Mesenchymal stem cell (in vitro differentiated cells and primary cell): ENCODE data around the gene ERP44.
A peak's percentile ranks its signal among the peaks of the same experiment; 100 is the strongest.

ENCODE experiments used
- DNase-seq: peaks from one replicate; pipeline ENCODE4 v3.0.0-alpha.2; 2013
- H2AFZ ChIP-seq: one replicate; pipeline ENCODE4 v1.6.1; 2013; ENCODE audit warnings: low read depth, mild to moderate bottlenecking, control low read depth, inconsistent platforms, low read length, moderate library complexity
- H2AK5ac ChIP-seq: 2 replicates; pipeline ENCODE4 v1.6.1; 2013; ENCODE audit warnings: low read length, moderate library complexity, mild to moderate bottlenecking, inconsistent platforms; ENCODE audit not compliant: severe bottlenecking
- H2BK120ac ChIP-seq: one replicate; pipeline ENCODE4 v1.6.1; 2013; ENCODE audit warnings: low read depth, mild to moderate bottlenecking, inconsistent platforms, low read length, moderate library complexity
- H2BK12ac ChIP-seq, 2 experiments: one replicate each; pipeline ENCODE4 v1.6.1; 2013; ENCODE audit warnings: inconsistent platforms in 2 of 2, low read length in 2 of 2, mild to moderate bottlenecking in 2 of 2, moderate library complexity in 2 of 2, control low read depth in 1 of 2
- H2BK15ac ChIP-seq: one replicate; pipeline ENCODE4 v1.6.1; 2013; ENCODE audit warnings: mild to moderate bottlenecking, low read depth, inconsistent platforms; ENCODE audit not compliant: poor library complexity, severe bottlenecking
- H2BK5ac ChIP-seq: 2 replicates; pipeline ENCODE4 v1.6.1; 2013; ENCODE audit warnings: low read depth, mild to moderate bottlenecking, low read length, control low read depth, inconsistent platforms; ENCODE audit not compliant: poor library complexity, severe bottlenecking
- H3K14ac ChIP-seq, 2 experiments: one replicate each; pipeline ENCODE4 v1.6.1; 2013; ENCODE audit warnings: inconsistent platforms in 2 of 2, low read length in 2 of 2, control low read depth in 1 of 2, mild to moderate bottlenecking in 1 of 2, moderate library complexity in 1 of 2
- H3K18ac ChIP-seq, 2 experiments: one replicate each; pipeline ENCODE4 v1.6.1; 2013; ENCODE audit warnings: inconsistent platforms in 2 of 2, low read length in 2 of 2, control low read depth in 1 of 2, low read depth in 1 of 2, mild to moderate bottlenecking in 1 of 2
- H3K23ac ChIP-seq, 2 experiments: one replicate each; pipeline ENCODE4 v1.6.1; 2013; ENCODE audit warnings: inconsistent platforms in 2 of 2, low read length in 2 of 2, mild to moderate bottlenecking in 2 of 2, moderate library complexity in 2 of 2, control low read depth in 1 of 2
- H3K27ac ChIP-seq: 2 replicates; pipeline ENCODE4 v1.5.1; 2013; ENCODE audit warnings: mild to moderate bottlenecking, moderate library complexity, low read length, control low read depth, inconsistent platforms; ENCODE audit not compliant: poor library complexity, severe bottlenecking
- H3K27me3 ChIP-seq, 2 experiments: 2 replicates each; pipeline versions ENCODE4 v1.6.1 to v1.7.0; 2013; ENCODE audit warnings: low read length in 2 of 2, mild to moderate bottlenecking in 2 of 2, moderate library complexity in 2 of 2, control low read depth in 1 of 2, inconsistent platforms in 1 of 2; ENCODE audit not compliant: control insufficient read depth in 1 of 2, insufficient read depth in 1 of 2
- H3K36me3 ChIP-seq, 2 experiments: 2 replicates each; pipeline versions ENCODE4 v1.6.1 to v1.7.0; 2013; ENCODE audit warnings: low read length in 2 of 2, control low read depth in 1 of 2, inconsistent platforms in 1 of 2, low read depth in 1 of 2, mild to moderate bottlenecking in 1 of 2; ENCODE audit not compliant: insufficient read depth in 2 of 2, control insufficient read depth in 1 of 2
- H3K4ac ChIP-seq, 2 experiments: one replicate each; pipeline ENCODE4 v1.6.1; 2013; ENCODE audit warnings: inconsistent platforms in 2 of 2, low read length in 2 of 2, mild to moderate bottlenecking in 2 of 2, moderate library complexity in 2 of 2, control low read depth in 1 of 2, low read depth in 1 of 2
- H3K4me1 ChIP-seq: 2 replicates; pipeline ENCODE4 v1.6.1; 2013; ENCODE audit warnings: low read depth, low read length, control low read depth; ENCODE audit not compliant: control insufficient read depth, insufficient read depth
- H3K4me2 ChIP-seq: 2 replicates; pipeline ENCODE4 v1.6.1; 2013; ENCODE audit warnings: low read length, mild to moderate bottlenecking, inconsistent platforms; ENCODE audit not compliant: poor library complexity, severe bottlenecking
- H3K4me3 ChIP-seq, 2 experiments: 2 replicates each; pipeline versions ENCODE4 v1.5.1 to v1.7.0; 2013; ENCODE audit warnings: low read length in 2 of 2, mild to moderate bottlenecking in 2 of 2, control low read depth in 1 of 2, low read depth in 1 of 2; ENCODE audit not compliant: insufficient read depth in 1 of 2
- H3K79me1 ChIP-seq: replicated peaks from 2 replicates; pipeline ENCODE4 v1.6.1; 2013; ENCODE audit warnings: mild to moderate bottlenecking, control low read depth, low read length, inconsistent platforms; ENCODE audit not compliant: poor library complexity, severe bottlenecking
- H3K9ac ChIP-seq: 2 replicates; pipeline ENCODE4 v1.7.0; 2013; ENCODE audit warnings: mild to moderate bottlenecking, low read length, moderate library complexity
- H3K9me3 ChIP-seq: 2 replicates; pipeline ENCODE4 v1.7.0; 2013; ENCODE audit warnings: mild to moderate bottlenecking, low read length; ENCODE audit not compliant: control insufficient read depth
- H4K8ac ChIP-seq: one replicate; pipeline ENCODE4 v1.6.1; 2013; ENCODE audit warnings: inconsistent platforms, mild to moderate bottlenecking, low read length, moderate library complexity
- H4K91ac ChIP-seq: one replicate; pipeline ENCODE4 v1.6.1; 2013; ENCODE audit warnings: mild to moderate bottlenecking, low read length, inconsistent platforms
- WGBS: methylation state at CpG from one replicate; pipeline ENCODE4 v1.1.7; 2013; ENCODE audit warnings: mixed read lengths; 5-methylcytosine and 5-hydroxymethylcytosine counted together

Gene ERP44

GRCh38 chr9:100131216-100131615, 32.4 kb upstream of the ERP44 start:
- no peak overlapping the region for H2BK120ac ChIP-seq
- no peak overlapping the region for H3K14ac ChIP-seq
- H3K27ac ChIP-seq, result no peak overlapping the region
- no peak overlapping the region for H4K91ac ChIP-seq
- H3K9me3 ChIP-seq, result no peaks in the 10 kb centered on the region
- no CpG with 5 or more reads among the region's 1 CpG for WGBS
- H3K4me3 ChIP-seq, result no peak overlapping the region
- H3K23ac ChIP-seq, result no peak overlapping the region
- no peaks in the 10 kb centered on the region for H3K4me1 ChIP-seq
- H3K4me2 ChIP-seq, result no peak overlapping the region
- DNase-seq, result no peak
- no peak overlapping the region for H4K8ac ChIP-seq
- no peak overlapping the region for H2AK5ac ChIP-seq
- no peak overlapping the region for H3K4ac ChIP-seq
- H2AFZ ChIP-seq, result no peak overlapping the region
- H2BK15ac ChIP-seq, result no peak overlapping the region
- H2BK5ac ChIP-seq, result no peak overlapping the region
- peaks cover 0 to 19% of the 10 kb centered on the region in 2 experiments for H3K36me3 ChIP-seq
- no peak overlapping the region for H3K18ac ChIP-seq
- no peak overlapping the region for H3K9ac ChIP-seq
- peaks cover 3% of the 10 kb centered on the region for H3K79me1 ChIP-seq
- H3K27me3 ChIP-seq, result no peaks in the 10 kb centered on the region
- H2BK12ac ChIP-seq, result no peak overlapping the region

GRCh38 chr9:100129772-100130171, 31.0 kb upstream of the ERP44 start:
- Histone ChIP-seq H3K4me2 (no peak overlapping the region), H3K9ac (no peak overlapping the region), H3K4me1 (no peaks in the 10 kb centered on the region), H3K18ac (no peak overlapping the region), H3K14ac (no peak overlapping the region), H3K79me1 (peaks cover 6% of the 10 kb centered on the region), H3K4me3 (no peak overlapping the region), H4K8ac (no peak overlapping the region), H2AFZ (no peak overlapping the region), H3K9me3 (no peaks in the 10 kb centered on the region), H3K36me3 (peaks cover 0 to 19% of the 10 kb centered on the region in 2 experiments), H2AK5ac (no peak overlapping the region), H4K91ac (no peak overlapping the region), H2BK5ac (no peak overlapping the region), H2BK12ac (no peak overlapping the region), H3K23ac (no peak overlapping the region), H3K27me3 (no peaks in the 10 kb centered on the region), H3K4ac (no peak overlapping the region), H3K27ac (no peak overlapping the region), H2BK15ac (no peak overlapping the region), H2BK120ac (no peak overlapping the region)
- no peak for DNase-seq

GRCh38 chr9:100126423-100126822, 27.6 kb upstream of the ERP44 start:
- no peak overlapping the region for H2AFZ ChIP-seq
- H3K4me1 ChIP-seq, result no peaks in the 10 kb centered on the region
- H2BK120ac ChIP-seq, result no peak overlapping the region
- H3K18ac ChIP-seq, result no peak overlapping the region
- H3K4ac ChIP-seq, result no peak overlapping the region
- no peak overlapping the region for H3K4me3 ChIP-seq
- no peak overlapping the region for H2BK12ac ChIP-seq
- no peak overlapping the region for H3K23ac ChIP-seq
- 98% methylated on average over 2 of the region's 2 CpGs for WGBS
- DNase-seq, result peak; percentile 4
- H3K36me3 ChIP-seq, result peaks cover 0 to 11% of the 10 kb centered on the region in 2 experiments
- H2AK5ac ChIP-seq, result no peak overlapping the region
- H4K91ac ChIP-seq, result no peak overlapping the region
- no peak overlapping the region for H2BK15ac ChIP-seq
- peaks cover 6% of the 10 kb centered on the region for H3K79me1 ChIP-seq
- no peak overlapping the region for H2BK5ac ChIP-seq
- H3K27me3 ChIP-seq, result no peaks in the 10 kb centered on the region
- peaks cover 4% of the 10 kb centered on the region for H3K9me3 ChIP-seq
- H3K4me2 ChIP-seq, result no peak overlapping the region
- no peak overlapping the region for H3K9ac ChIP-seq
- no peak overlapping the region for H3K14ac ChIP-seq
- H3K27ac ChIP-seq, result no peak overlapping the region
- no peak overlapping the region for H4K8ac ChIP-seq

GRCh38 chr9:100125910-100126309, 27.1 kb upstream of the ERP44 start:
- H2BK5ac ChIP-seq, result no peak overlapping the region
- H3K9ac ChIP-seq, result no peak overlapping the region
- no peak overlapping the region for H3K4ac ChIP-seq
- no peak overlapping the region for H2BK120ac ChIP-seq
- no peak overlapping the region for H3K23ac ChIP-seq
- no peak overlapping the region for H2AK5ac ChIP-seq
- no peak for DNase-seq
- no peaks in the 10 kb centered on the region for H3K4me1 ChIP-seq
- no peaks in the 10 kb centered on the region for H3K27me3 ChIP-seq
- H3K27ac ChIP-seq, result no peak overlapping the region
- no peak overlapping the region for H2BK12ac ChIP-seq
- no peak overlapping the region for H3K18ac ChIP-seq
- H3K79me1 ChIP-seq, result peaks cover 6% of the 10 kb centered on the region
- no peak overlapping the region for H4K91ac ChIP-seq
- no peak overlapping the region for H4K8ac ChIP-seq
- H2AFZ ChIP-seq, result no peak overlapping the region
- no peak overlapping the region for H3K14ac ChIP-seq
- H3K4me3 ChIP-seq, result no peak overlapping the region
- WGBS, result no CpG with 5 or more reads among the region's 2 CpGs
- H3K9me3 ChIP-seq, result peaks cover 4% of the 10 kb centered on the region
- H3K36me3 ChIP-seq, result peaks cover 0 to 11% of the 10 kb centered on the region in 2 experiments
- H3K4me2 ChIP-seq, result no peak overlapping the region
- no peak overlapping the region for H2BK15ac ChIP-seq
